Pericardium fibroblast (primary cell): ENCODE measurements around the gene OR2B2. TPM values are rescaled to one million over a fixed set of nuclear protein-coding genes. Genes with fewer than 3 reads are reported as not detected.

Experiments used
- total RNA-seq: library from RNA; depleted of rRNA; stranded (reverse); fragments of >200 nt; gene quantifications from 2 replicates; pipeline ENCODE4 v1.2.3, GENCODE V29; 2015

OR2B2 gene
- total RNA-seq = not detected in 2 replicates

DNA sequence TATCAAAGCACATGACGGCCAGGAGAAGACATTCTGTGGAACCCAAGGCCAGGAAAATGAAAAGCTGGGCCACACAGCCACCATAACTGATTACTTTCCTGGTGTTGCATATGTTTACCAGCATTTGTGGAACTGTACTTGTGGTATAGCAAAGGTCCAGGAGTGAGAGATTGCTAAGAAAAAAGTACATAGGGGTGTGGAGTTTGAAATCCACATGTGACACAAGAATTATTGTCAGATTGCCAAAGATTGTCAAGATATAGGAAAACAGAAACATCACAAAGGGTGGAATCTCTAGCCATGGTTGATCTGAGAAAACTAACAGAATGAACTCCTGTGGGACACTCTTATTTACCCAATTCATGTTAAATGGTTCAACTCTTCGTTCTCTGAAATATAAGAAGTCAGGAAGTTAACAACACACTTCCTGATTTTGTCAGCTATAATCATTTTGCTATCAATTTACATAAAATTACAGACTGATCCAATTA is at the start of gene OR2B2:
OR2B2 (minus strand) TSS at position 441 of the 491 bp plus-strand sequence; CDS start at position 364, 77 bp downstream.

DNA sequence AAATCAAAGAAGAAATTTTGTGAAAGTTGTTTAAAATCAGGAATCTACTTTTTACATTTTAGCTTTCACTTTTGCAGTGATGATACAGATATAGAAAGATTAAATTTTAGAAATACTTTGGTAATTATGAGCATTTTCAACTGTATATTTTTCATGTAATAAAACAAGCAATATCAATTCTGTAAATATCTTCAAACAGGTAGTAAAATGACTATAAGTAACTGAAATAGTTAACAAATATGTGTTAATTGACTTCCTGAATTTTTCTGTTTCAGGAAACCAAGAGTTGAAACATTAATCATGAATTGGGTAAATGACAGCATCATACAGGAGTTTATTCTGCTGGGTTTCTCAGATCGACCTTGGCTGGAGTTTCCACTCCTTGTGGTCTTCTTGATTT is 44.7 kb upstream of the OR2B2 start, which contains the start of gene OR2B6:
OR2B6 (plus strand) TSS at position 301 of the 400 bp plus-strand sequence; CDS start at position 301, 0 bp downstream.

Other genes with a start within 250 kb of the OR2B2 start
- gene OR2B6, start 44.8 kb upstream of the OR2B2 start, total RNA-seq = not detected in 2 replicates
- under 0.01 TPM in 1 of 2 replicates, not detected in the other for gene ZNF165, start 168.2 kb upstream of the OR2B2 start, total RNA-seq
- 0.09 and 0.58 TPM in 2 replicates for gene ZSCAN16, start 212.2 kb upstream of the OR2B2 start, total RNA-seq
- gene ZKSCAN8, start 229.5 kb upstream of the OR2B2 start, total RNA-seq = 9.5 and 12.0 TPM in 2 replicates